ENCODE data around the gene UNC13D.

GRCh38 chr17:75827308-75828075 lies 16.7 kb downstream of the UNC13D start:
- TF ChIP-seq POLR2A (IDR thresholded peaks at IDR 0.05) (no peak), CTCF (IDR thresholded peaks at IDR 0.05 in 8 of 11, conservative IDR thresholded peaks at IDR 0.05 in 3 of 11) (peak; percentile 62 to 87 (median 78)), POLR2AphosphoS5 (IDR thresholded peaks at IDR 0.05) (peak; percentile 82 to 86 (median 82))
